Pancreas (tissue), 10 donors: ENCODE measurements around the gene VMO1. TPM values are rescaled to one million over a fixed set of nuclear protein-coding genes. Genes with fewer than 3 reads are reported as not detected.

Source experiments
- ATAC-seq, 4 donors: fragments of 200-7000 bp; cut with Tn5 transposase; one replicate each; pipeline versions ENCODE4 v1.8.0 to v1.9.1; 2020; ENCODE audit warnings: mild to moderate bottlenecking in 4 of 4, moderate library complexity in 4 of 4
- DNase-seq, 6 donors: peaks; one replicate each; pipeline ENCODE4 v3.0.0-alpha.2; 2020
- FAIRE-seq: peaks from 2 replicates; lab custom pipeline; 2012; peaks lifted over from hg19 to GRCh38; lab: Jason Lieb, UNC
- H3K27ac ChIP-seq, 4 donors: fragments of 200-600 bp; sonication (generic); 1 replicate in 3 of 4; 2 replicates in 1 of 4; pipeline versions ENCODE4 v1.5.0 to v1.8.0; 2020
- H3K27me3 ChIP-seq, 4 donors: fragments of 200-600 bp; one replicate each; pipeline ENCODE4 v1.8.0; 2021
- H3K36me3 ChIP-seq, 3 donors: fragments of 200-600 bp; sonication (generic) in 1 of 3; one replicate each; pipeline versions ENCODE4 v1.5.0 to v1.8.0; 2020 to 2021
- H3K4me1 ChIP-seq, 3 donors: fragments of 200-600 bp; one replicate each; pipeline ENCODE4 v1.8.0; 2021
- H3K4me3 ChIP-seq, 4 donors: fragments of 200-600 bp; sonication (generic) in 2 of 4; one replicate each; pipeline versions ENCODE4 v1.5.0 to v1.8.0; 2020 to 2021
- H3K9me3 ChIP-seq, 4 donors: fragments of 200-600 bp; one replicate each; pipeline ENCODE4 v1.8.0; 2021
- WGBS, 2 donors: extraction: QIAGEN DNeasy Blood & Tissue Kit; methylation state at CpG; one replicate each; pipeline ENCODE4 v1.1.7; 2013; 5-methylcytosine and 5-hydroxymethylcytosine counted together
- intact Hi-C, 3 donors: fragments of 100-400 bp; cut with DNase I; formaldehyde crosslinking; loops; one replicate each; pipeline versions ENCODE4 v1.11.1 to v1.14.2; 2022
- polyA plus RNA-seq, 2 donors: library from polyadenylated mRNA; stranded (reverse); fragments of 200-250 nt; gene quantifications; one replicate each; pipeline ENCODE4 v1.2.3, GENCODE V29; 2013
- total RNA-seq, 6 donors: library from RNA; stranded (reverse); fragmentation: NEBNext Ultra II Directional in 4 of 6; extraction: Animal tissue kit (Norgen Biotek cat#: 25700) in 4 of 6; gene quantifications; one replicate each; pipeline versions ENCODE4 v1.2.1 to v1.2.4, GENCODE V29; 2021 to 2023
- TF ChIP-seq, protein P1 (sequence below), 4 donors: fragments of 200-600 bp; sonication (generic) in 3 of 4; IDR thresholded peaks; one replicate each; pipeline versions ENCODE4 v1.5.0 to v1.8.0; 2021; ENCODE audit warnings: antibody characterized with exemption in 4 of 4
- donor health status: healthy with polysubstance abuse.
- donor health status: DM: no; HTN: no; CAD: no; lungs with moderate emphysema.
- donor health status: DM: no; HTN: no; CAD: no.
- donor health status: control.
- donor health status: control.
- donor health status: Bipolar disorder and iron deficiency.
- donor health status: DM: yes; HTN: yes; CAD: no.
- donor health status: DM: no; HTN: no; CAD: no.
- donor health status: DM: no; HTN: no; CAD: no.
- donor health status: DM: yes; HTN: yes; CAD: no.

VMO1 gene
- total and polyA plus RNA-seq, 8 donors: 0.28 to 2.2 (median 1.2) TPM; not detected in 1

DNA sequence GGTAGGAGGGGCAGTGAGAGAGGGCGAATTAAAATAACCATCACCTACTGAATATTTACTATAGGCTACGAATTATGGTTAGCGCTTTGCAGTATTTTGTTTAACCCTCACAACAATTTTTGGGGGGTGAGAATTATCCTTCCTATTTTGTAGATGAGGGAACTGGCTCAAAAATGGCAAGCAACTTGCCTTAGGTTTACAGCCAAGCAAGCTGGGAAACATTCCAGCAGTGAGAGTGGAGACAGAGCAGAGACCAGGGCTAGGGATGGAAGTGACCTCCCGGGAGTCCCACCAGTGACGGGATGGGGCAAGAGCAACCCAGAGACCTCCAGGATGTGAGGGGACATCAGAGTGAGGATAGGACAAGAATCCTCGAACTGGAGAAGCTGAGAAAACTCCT, 352 bp upstream of the VMO1 start:
- ATAC-seq (no peak), FAIRE-seq (no peak), DNase-seq (peak in 1 of 6 donors; percentile 7)
- no peaks in the 10 kb centered on the region for H3K36me3 ChIP-seq
- TF ChIP-seq, protein P1, sequence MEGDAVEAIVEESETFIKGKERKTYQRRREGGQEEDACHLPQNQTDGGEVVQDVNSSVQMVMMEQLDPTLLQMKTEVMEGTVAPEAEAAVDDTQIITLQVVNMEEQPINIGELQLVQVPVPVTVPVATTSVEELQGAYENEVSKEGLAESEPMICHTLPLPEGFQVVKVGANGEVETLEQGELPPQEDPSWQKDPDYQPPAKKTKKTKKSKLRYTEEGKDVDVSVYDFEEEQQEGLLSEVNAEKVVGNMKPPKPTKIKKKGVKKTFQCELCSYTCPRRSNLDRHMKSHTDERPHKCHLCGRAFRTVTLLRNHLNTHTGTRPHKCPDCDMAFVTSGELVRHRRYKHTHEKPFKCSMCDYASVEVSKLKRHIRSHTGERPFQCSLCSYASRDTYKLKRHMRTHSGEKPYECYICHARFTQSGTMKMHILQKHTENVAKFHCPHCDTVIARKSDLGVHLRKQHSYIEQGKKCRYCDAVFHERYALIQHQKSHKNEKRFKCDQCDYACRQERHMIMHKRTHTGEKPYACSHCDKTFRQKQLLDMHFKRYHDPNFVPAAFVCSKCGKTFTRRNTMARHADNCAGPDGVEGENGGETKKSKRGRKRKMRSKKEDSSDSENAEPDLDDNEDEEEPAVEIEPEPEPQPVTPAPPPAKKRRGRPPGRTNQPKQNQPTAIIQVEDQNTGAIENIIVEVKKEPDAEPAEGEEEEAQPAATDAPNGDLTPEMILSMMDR (IDR thresholded peaks at IDR 0.05): no peak
- H3K4me1 ChIP-seq: peaks cover 0 to 20% (median 4%) of the 10 kb centered on the region in 3 donors
- peak overlapping the region in 1 of 4 donors; percentile 22 for H3K4me3 ChIP-seq
- H3K27ac ChIP-seq: no peak overlapping the region
- H3K9me3 ChIP-seq: no peaks in the 10 kb centered on the region
- intact Hi-C loops: loop anchor here in 2 of 3 donors (5.0 to 10.0 kb wide), 3 partner anchors 52 to 101 kb away; partner anchors contain the start of genes CXCL16 (in 1 of the 2), MED11 (in 1 of the 2) and ZMYND15 (in 1 of the 2)
- H3K27me3 ChIP-seq: peaks cover 0 to 16% (median 0%) of the 10 kb centered on the region in 4 donors
- 22 to 24% methylated on average over 6 of the region's 6 CpGs for WGBS, 2 donors

- H3K27ac ChIP-seq: no peak overlapping the region
- H3K4me1 ChIP-seq: peaks cover 0 to 20% (median 4%) of the 10 kb centered on the region in 3 donors
- FAIRE-seq (no peak), DNase-seq (peak in 3 of 6 donors; percentile 20 to 57 (median 55)), ATAC-seq (no peak)
- H3K27me3 ChIP-seq: peaks cover 0 to 16% (median 0%) of the 10 kb centered on the region in 4 donors
- WGBS, 2 donors: 14 to 17% methylated on average over 61 of the region's 61 CpGs
- H3K4me3 ChIP-seq: peak overlapping the region in 1 of 4 donors; percentile 22
- no peaks in the 10 kb centered on the region for H3K36me3 ChIP-seq
- intact Hi-C loops: loop anchor here in 2 of 3 donors (5.0 to 10.0 kb wide), 3 partner anchors 51 to 102 kb away; partner anchors contain the start of genes CXCL16 (in 1 of the 2), MED11 (in 1 of the 2) and ZMYND15 (in 1 of the 2)
- H3K9me3 ChIP-seq: no peaks in the 10 kb centered on the region
- TF ChIP-seq, protein P1 (IDR thresholded peaks at IDR 0.05): no peak
Measured at GRCh38 chr17:4785311-4786105, 656 bp downstream of the VMO1 start.

- WGBS, 2 donors: 25 to 29% methylated on average over 22 to 28 of the region's 28 CpGs
- intact Hi-C loops: loop anchor here in 1 of 3 donors (10.0 kb wide), 1 partner anchor 48 kb away; the partner anchor contains the start of genes CXCL16, MED11 and ZMYND15
Measured at GRCh38 chr17:4782652-4783051, 3.5 kb downstream of the VMO1 start.

GRCh38 chr17:4780325-4780955, 5.7 kb downstream of the VMO1 start:
- H3K27me3 ChIP-seq: peaks cover 0 to 16% (median 0%) of the 10 kb centered on the region in 4 donors
- DNase-seq: peak in 1 of 6 donors; percentile 26

More at GRCh38 chr17:4782652-4783051, 3.5 kb downstream of the VMO1 start:
- Histone ChIP-seq H3K4me3 (no peak overlapping the region), H3K36me3 (no peaks in the 10 kb centered on the region), H3K27me3 (peaks cover 0 to 16% (median 0%) of the 10 kb centered on the region in 4 donors), H3K9me3 (no peaks in the 10 kb centered on the region), H3K4me1 (peaks cover 0 to 7% (median 0%) of the 10 kb centered on the region in 3 donors), H3K27ac (no peak overlapping the region)
- DNase-seq: no peak
- peak in 2 of 4 donors; percentile 14 to 32 for ATAC-seq
- TF ChIP-seq, protein P1 (IDR thresholded peaks at IDR 0.05): no peak
- FAIRE-seq: no peak

More at GRCh38 chr17:4780325-4780955, 5.7 kb downstream of the VMO1 start:
- H3K4me1 ChIP-seq: no peaks in the 10 kb centered on the region
- no peak overlapping the region for H3K4me3 ChIP-seq
- no peak overlapping the region for H3K27ac ChIP-seq
- 57 to 68% methylated on average over 11 of the region's 11 CpGs for WGBS, 2 donors
- H3K36me3 ChIP-seq: no peaks in the 10 kb centered on the region
- FAIRE-seq (no peak), ATAC-seq (no peak)
- intact Hi-C loops: loop anchor here in 1 of 3 donors (10.0 kb wide), 1 partner anchor 46 kb away; the partner anchor contains the start of genes CXCL16, MED11 and ZMYND15
- TF ChIP-seq, protein P1 (IDR thresholded peaks at IDR 0.05): no peak
- no peaks in the 10 kb centered on the region for H3K9me3 ChIP-seq
